ENCODE measurements around the gene TCF3.
A peak's percentile ranks its signal among the peaks of the same experiment; 100 is the strongest.

Gene TCF3

GRCh38 chr19:1577929-1578618, 74.3 kb downstream of the TCF3 start:
- DNase-seq, result no peak

- DNase-seq, result no peak
Observed at GRCh38 chr19:1577090-1577928, 75.1 kb downstream of the TCF3 start.

GRCh38 chr19:1576242-1577089, 75.9 kb downstream of the TCF3 start:
- DNase-seq, result no peak

- no peak for DNase-seq
Observed at GRCh38 chr19:1575323-1576241, 76.8 kb downstream of the TCF3 start.

GRCh38 chr19:1574354-1575136, 77.9 kb downstream of the TCF3 start:
- no peak for DNase-seq

GRCh38 chr19:1572795-1573194, 79.6 kb downstream of the TCF3 start:
- DNase-seq, result no peak

GRCh38 chr19:1571358-1571757, 81.1 kb downstream of the TCF3 start:
- no peak for DNase-seq

- no peak for DNase-seq
Observed at GRCh38 chr19:1570836-1571235, 81.6 kb downstream of the TCF3 start.

GRCh38 chr19:1569997-1570396, 82.4 kb downstream of the TCF3 start:
- DNase-seq, result no peak

- peak; percentile 84 for DNase-seq
Observed at GRCh38 chr19:1568320-1569019, 83.9 kb downstream of the TCF3 start, which contains the start of gene MEX3D. MEX3D (minus strand) TSS chr19:1568325; CDS start chr19:1568058, 267 bp downstream.

GRCh38 chr19:1567848-1568227, 84.6 kb downstream of the TCF3 start:
- DNase-seq, result no peak

GRCh38 chr19:1567116-1567847, 85.1 kb downstream of the TCF3 start:
- no peak for DNase-seq

- DNase-seq, result peak; percentile 88
Observed at GRCh38 chr19:1566392-1567115, 85.9 kb downstream of the TCF3 start.

GRCh38 chr19:1563251-1563650, 89.2 kb downstream of the TCF3 start:
- DNase-seq, result no peak

- DNase-seq, result no peak
Observed at GRCh38 chr19:1561236-1561842, 91.1 kb downstream of the TCF3 start.

GRCh38 chr19:1560286-1560882, 92.0 kb downstream of the TCF3 start:
- no peak for DNase-seq
